G401 (cell line): ENCODE data around the gene TMEM186. TPM values are rescaled to one million over a fixed set of nuclear protein-coding genes. Genes with fewer than 3 reads are reported as not detected.
"Not testable (repeated sequence)": the region's sequence is repeated elsewhere in the genome, so short reads cannot be mapped to it uniquely, and the experiment has no call there.

Source experiments
- DNase-seq: peaks from one replicate; pipeline ENCODE4 v3.0.0-alpha.2; 2015; ENCODE audit warnings: low spot score
- in situ Hi-C: cut with HindIII; loops from 2 replicates; pipeline ENCODE4 v1.10.0; 2016; ENCODE audit warnings: low sequenced_read_pairs, mixed read lengths
- total RNA-seq: library from RNA; depleted of rRNA; stranded (reverse); fragments of >200 nt; shearing (Covaris generic); gene quantifications from 2 replicates; pipeline ENCODE4 v1.2.3, GENCODE V29; 2014

TMEM186 gene
- total RNA-seq, 1 experiment from 2014 or later = 14.3 TPM

GRCh38 chr16:8816967-8817655, 19.7 kb upstream of the TMEM186 start:
- DNase-seq = no peak
- in situ Hi-C loops = no loop called here

DNA sequence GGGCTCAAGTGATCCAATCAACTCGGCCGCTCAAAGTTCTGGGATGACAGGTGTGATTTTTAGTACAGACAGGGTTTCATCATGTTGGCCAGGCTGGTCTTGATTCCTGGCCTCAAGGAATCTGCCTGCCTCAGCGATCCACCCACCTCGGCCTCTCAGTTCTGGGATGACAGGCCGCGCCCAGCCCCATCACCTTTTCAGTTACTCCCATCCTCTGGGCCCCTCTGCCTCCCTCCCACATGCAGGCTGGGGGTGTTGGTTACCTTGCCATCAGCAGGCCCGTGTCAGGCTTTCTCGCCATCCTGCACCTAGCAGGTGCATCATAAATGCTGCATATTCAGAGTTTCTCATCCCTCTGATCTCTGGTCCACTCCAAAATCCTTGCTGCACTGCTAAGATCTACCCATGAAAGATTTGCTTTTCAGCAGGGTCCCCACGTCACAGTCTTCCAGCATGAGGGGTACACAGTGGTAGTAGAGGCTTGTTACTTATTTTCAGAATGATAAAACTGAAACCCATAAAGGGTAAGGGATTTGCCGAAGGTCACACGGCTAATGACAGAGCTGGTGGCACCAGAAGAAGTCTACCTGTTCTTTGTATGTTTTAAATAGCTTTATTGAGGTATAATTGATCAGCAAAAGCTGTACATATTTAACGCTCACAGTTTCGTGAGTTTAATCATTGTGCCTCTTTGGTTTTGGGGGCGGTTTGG, 16.8 kb upstream of the TMEM186 start:
- DNase-seq = no peak
- in situ Hi-C loops = no loop called here

- in situ Hi-C loops = no loop called here
These were observed 14.9 kb upstream of the TMEM186 start for GRCh38 chr16:8812162-8812843.

DNA sequence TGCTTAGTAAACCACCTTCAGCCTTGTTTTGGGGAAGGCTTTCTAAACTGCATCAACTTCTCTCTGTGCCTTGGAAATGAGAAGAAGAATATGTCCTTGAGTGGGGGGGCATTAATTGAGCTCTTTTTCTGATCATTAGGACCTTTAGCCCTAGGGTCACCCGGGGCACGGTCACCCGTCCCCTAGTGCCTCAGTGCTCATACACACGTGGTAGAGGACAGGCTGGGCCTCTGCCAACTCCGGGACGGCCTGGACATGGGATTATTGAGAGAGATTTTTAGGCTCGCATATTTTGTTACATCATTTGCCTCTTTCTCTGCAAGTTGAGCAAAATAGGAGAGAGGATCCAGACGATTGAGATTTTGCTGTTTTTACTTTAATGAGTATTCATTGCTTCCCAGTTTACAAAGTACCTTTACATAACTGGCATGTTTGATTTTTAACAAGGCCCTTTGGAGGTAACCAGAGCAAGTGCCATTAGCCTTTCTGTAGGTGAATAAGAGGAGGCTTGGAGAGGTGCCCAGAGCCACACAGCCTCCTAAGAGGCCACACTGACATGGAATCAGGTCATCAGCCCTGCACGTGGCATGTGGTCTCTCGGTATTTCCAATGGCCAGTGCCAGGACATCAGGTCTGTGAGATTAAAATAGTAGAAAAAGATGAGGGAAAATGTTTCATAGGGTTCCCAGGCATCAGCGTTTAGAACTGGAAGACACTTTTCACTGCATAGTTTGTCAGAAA, 11.3 kb upstream of the TMEM186 start:
- peak; percentile 76 for DNase-seq
- in situ Hi-C loops = no loop called here

More at GRCh38 chr16:8812162-8812843, 14.9 kb upstream of the TMEM186 start:
- DNase-seq = no peak

- in situ Hi-C loops = no loop called here
These were observed 10.6 kb upstream of the TMEM186 start for GRCh38 chr16:8808009-8808408.

DNA sequence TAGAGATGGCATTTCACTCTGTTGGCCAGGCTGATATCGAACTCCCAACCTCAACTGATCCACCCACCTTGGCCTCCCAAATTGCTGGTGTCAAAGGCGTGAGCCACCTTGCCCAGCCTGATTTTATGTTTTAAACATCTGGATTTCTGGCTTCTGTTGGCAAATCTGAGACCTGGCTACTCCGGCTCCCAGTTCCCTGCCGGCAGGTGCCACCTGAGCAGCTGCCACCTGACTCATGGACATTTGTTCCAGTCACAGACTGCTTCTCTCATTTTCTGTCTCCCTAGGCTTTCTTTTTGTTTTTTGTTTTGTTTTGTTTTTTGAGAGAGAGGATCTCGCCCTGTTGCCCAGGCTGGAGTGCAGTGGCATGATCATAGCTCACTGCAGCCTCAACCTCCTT, 9.8 kb upstream of the TMEM186 start:
- in situ Hi-C loops = no loop called here
- DNase-seq = no peak

More at GRCh38 chr16:8808009-8808408, 10.6 kb upstream of the TMEM186 start:
- no peak for DNase-seq

DNA sequence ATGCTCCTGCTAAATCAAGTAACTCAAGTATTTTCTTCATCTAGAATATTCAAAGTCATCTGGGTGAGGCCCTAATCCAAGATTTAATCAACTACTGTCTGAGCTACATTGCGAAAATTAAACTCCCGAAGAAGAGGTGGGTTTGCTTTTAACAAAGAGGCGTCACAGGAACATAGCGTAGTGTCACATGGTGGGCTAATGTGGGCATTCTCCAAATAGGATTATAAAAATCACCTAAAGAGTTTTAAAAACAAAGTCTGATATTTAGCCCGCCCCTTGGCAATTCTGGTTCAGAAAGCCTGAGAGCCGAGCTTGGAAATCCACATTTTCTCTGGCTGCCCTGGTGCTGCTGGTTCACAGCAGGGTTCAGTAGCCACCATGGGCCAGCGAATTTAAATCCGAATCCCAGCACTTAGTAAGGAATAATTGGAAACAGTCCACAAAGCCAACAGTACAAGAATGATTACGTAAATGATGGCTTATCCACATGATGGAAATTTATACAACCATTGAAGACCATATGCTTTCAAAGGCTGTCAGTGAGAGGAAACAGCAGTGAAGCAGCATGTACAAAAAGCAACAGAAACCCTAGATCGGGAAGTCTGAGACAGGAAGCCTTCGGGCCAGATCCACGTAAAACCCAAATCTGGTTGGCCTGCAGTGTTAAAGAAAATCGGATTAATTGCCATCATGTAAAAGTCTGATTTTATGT, 9.0 kb upstream of the TMEM186 start:
- in situ Hi-C loops = no loop called here
- peak; percentile 57 for DNase-seq

DNA sequence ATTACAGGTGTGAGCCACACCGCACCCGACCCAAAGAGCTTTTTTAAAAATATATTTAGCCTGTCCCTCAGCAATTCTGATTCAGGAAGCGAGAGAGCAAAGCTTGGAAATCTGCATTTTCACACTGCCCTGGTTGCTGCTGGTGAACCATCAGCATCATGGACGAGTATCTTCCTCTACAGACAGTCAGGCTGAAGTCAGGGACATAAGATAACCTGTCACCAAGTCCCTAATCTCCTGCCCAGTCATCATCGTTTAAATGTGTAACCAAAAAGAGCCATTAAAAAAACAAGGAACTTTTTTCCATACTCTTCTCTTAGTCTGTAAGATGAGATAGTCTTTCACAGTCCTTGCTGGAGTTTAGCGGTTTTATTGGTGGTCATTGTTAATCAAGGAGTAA, 6.9 kb upstream of the TMEM186 start:
- in situ Hi-C loops = no loop called here
- DNase-seq = no peak

- in situ Hi-C loops, DNase-seq: not testable (repeated sequence)
These were observed 6.3 kb upstream of the TMEM186 start for GRCh38 chr16:8803733-8804132.

DNA sequence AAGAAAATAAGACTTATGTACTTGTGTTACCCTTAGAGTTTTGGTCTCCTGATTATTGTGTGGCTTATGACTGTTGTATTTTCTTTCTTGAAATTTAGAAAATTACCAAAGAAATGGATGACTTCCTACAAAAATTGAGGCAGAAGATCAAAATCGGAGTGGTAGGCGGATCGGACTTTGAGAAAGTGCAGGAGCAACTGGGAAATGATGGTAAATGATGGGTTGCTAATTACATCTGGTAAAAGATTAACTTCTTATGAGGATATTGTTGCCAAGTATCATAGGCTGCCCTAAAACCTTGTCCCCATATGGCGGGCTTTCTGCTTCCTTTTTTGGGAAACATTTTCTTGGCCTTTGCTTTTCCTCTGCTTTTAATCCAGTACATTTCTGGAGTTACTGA, 4.3 kb upstream of the TMEM186 start:
- in situ Hi-C loops = no loop called here
- no peak for DNase-seq

- in situ Hi-C loops = no loop called here
- DNase-seq = no peak
These were observed 1.2 kb upstream of the TMEM186 start for GRCh38 chr16:8798535-8799157.

DNA sequence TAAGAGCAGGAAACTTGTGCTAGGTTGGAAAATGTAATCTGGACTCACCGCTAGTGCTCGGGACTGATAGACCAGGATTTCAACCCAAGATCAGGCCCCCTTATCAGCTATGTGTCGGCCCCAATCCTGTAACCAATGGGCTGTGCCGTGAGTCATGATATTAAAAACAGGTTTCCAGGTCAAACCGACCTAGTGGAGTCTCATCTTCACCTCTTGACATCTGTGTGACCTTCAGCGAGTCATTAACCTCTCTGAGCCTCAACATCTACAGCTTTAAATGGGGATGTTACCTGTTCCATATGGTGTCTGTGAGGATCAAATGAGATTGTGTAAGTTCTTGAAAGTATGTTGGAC, 712 bp upstream of the TMEM186 start:
- in situ Hi-C loops = no loop called here
- no peak for DNase-seq

DNA sequence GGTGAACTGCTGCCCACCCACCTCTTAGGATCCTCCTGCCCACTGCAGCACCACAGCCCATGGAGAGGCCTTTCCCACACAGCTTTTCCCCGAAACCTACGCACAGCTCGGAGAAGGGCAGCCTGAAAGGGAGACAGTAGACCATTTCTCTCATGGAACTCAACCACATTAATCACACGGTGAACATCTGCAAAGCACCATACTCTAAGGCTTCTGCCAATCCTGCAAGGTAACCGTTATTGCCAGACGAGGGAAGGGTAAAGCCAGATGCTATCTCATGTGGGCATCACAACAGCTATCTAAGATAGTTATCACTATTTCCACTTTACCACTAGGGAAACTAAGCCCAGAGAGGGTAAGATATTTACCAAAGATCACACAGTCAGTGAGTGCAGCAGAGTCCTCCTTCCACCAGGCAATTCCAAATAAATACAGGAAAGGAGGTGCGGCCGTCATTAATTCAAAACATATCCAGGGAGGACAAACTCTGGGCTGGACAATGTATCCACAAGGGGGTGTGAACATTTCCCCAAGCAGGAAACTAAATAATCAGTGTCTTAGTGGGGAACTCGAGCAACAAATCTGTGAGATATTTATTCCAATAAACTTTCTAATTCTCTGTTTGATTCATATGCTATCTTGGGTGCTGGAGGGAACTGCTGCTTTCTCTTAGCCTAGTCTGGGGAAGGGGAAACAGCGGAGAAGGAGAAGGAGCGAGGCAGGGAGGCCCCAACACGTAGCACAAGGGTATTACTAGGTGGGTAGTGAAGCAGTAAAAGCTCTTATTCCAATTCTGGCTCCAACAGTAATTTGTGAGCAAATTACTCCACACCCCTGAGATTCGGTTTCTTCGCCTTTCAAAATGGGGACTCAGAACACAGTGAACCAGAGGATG, 723 bp downstream of the TMEM186 start:
- no peak for DNase-seq
- in situ Hi-C loops = no loop called here

- in situ Hi-C loops = no loop called here
- no peak for DNase-seq
These were observed 1.6 kb downstream of the TMEM186 start for GRCh38 chr16:8795818-8796217.

GRCh38 chr16:8795091-8795490, 2.3 kb downstream of the TMEM186 start:
- no peak for DNase-seq
- in situ Hi-C loops = no loop called here

DNA sequence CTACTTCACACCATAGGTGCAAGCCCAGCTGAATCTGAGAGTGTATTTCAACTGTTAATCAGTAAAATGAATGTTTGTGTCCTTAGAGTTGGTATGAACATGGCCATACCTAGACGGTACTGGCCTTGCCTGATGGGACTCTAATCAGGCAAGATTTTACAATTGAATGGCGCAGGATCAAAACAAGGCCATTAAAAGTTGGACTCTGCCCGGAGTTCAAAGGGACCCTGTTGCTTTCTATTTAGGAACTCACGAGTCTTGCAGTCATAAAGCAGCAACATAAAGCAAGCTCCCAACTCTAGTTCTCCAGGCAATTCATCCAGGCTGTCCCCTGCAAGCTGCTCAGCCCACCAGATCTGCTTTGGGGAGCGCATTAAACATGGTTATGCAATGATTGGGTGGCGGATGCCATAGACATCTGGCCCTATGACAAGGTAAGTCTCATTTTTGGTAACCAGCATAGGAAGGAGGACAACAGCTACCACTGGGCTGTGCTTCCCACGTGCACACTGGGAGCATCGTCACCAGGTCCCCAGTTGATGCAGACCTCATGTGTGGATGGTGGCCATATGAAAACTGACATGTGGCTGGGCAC, 8.8 kb downstream of the TMEM186 start:
- DNase-seq = no peak
- in situ Hi-C loops = no loop called here

- DNase-seq, in situ Hi-C loops: not testable (repeated sequence)
These were observed 11.1 kb downstream of the TMEM186 start for GRCh38 chr16:8786316-8786715.
